Stimulated activated CD4-positive, alpha-beta T cell treated with anti-CD3 and anti-CD28 coated beads, Interleukin-1b, Interleukin-23, amount 100 ng/mL, for 1 hour (primary cell): ENCODE results near the gene SVBP.
"Not testable (repeated sequence)": the region's sequence is repeated elsewhere in the genome, so short reads cannot be mapped to it uniquely, and the experiment has no call there.

Source experiments
- DNase-seq, 2 donors: peaks; one replicate each; pipeline ENCODE4 v3.0.0-alpha.2; 2020; ENCODE audit warnings: low read depth in 2 of 2

SVBP gene, protein sequence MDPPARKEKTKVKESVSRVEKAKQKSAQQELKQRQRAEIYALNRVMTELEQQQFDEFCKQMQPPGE

DNA sequence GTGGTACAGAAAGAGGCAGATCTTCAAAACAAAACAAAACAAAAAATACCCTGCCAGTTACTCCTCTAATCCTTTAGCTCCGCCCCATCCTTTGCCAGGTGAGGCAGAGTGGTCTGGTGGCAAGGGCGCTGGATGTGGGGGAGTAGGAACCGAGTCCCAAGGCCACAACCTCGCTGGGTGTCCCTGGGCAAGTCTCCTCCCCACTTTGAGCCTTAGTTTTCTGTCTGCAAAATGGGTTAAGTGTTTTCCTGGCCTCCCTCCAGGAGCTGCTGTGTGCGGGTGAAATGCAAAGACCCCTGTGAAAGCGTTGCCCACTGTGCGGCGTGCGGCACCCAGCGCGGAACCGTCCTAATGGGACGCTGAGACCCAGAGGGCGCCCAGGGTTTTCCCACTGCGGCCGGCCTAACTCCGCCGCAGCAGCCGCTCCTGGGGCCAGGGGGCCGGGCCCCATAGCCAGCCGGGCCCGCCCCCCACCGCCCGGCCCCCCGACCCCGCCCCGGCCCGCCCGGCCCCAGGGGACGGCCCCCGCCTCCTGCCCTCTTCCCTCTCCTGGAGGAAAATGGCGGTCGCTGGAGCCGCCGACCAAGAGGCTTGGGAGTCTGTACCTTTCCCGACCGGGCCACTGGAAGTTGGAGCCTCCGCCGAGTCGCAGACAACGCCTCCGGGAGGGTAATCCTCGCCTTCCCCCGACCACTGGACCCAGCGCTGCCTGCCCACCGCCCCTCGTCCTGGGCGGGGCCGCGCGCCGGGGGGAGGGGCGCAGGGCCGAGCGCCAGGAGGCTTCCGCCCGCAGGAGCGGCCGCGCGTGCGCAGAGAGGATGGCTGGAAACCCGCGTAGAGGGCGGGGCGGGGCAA, at the start of gene SVBP, which contains the start of gene ERMAP:
TSS of gene SVBP (minus strand) at position 813 of the 855 bp plus-strand sequence. CDS start 853 bp downstream, outside the sequence.
TSS of gene ERMAP (plus strand) at position 538 of the 855 bp plus-strand sequence. CDS start 13,327 bp downstream, outside the sequence.
- DNase-seq: peak; percentile 93

DNA sequence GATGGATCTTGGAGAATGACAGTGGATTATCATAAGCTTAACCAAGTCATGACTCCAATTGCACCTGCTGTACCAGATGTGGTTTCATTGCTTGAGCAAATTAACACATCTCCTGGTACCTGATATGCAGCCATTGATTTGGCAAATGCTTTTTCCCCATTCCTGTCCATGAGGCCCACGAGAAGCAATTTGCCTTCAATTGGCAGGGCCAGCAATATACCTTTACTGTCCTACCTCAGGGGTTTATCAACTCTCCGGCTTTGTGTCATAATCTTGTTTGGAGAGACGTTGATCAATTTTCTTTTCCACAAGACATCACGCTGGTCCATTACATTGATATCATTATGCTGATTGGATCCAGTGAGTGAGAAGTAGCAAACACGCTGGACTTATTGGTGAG, 49.4 kb upstream of the SVBP start:
- DNase-seq: no peak

DNA sequence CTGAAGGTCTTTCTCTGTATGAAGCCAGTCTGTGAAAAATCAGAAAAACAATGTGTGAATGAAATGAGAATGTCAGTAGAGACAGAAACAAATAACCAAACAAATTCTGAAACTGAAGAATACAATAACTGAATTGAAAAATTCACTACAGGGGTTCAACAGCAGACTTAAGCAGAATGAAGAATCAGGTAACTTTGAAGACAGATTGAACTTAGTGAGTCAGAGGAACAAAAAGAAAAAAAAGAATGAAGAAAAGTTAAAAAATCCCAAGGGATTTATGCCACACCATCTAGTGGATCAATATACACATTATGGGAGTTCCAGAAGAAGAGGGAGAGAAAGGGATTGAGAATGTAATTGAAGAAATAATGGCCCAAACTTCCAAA, 43.8 kb upstream of the SVBP start:
- DNase-seq: no peak

DNA sequence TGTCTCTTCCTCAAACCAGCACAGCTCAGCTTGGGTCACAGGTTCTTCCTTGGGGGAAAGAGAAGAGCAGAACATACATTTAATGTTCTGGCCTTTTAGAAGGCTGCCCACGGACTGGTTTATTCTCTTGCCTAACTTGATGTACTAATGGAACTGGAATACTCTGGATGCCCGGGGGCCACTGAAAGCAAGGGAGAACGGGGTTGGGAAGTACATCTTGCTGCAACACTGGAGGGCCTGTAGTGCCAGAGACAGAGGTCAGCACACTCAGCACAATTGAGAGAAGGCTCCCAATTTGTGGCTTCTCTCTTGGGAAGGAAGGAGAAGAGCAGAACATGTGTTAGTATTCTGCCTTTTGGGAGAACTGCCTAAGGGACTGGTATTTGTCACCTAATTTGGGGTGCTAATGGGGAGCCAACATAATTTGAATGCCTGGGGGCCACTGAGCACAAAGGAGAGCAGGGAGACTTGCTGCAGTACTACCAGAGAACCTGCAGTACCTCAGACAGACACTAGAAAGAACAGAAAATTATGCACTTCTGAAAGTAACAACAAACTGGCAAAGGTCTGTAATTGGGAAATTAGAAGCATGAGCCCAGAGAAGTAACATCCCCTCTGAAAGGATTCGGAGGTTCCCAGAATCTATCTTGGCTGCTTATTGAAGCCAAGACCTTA, 43.3 kb upstream of the SVBP start:
- no peak for DNase-seq

DNA sequence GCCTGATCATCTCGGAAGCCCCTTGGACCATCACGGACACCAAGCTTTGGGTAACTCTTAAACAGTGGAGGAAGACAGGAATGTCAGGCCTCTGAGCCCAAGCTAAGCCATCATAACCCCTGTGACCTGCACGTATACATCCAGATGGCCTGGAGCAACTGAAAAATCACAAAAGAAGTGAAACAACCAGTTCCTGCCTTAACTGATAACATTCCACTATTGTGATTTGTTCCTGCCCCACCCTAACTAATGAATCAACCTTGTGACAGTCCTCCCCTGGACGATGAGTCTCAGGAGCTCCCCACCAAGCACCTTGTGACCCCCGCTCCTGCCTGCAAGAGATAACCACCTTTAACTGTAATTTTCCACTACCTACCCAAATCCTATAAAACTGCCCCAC, 42.2 kb upstream of the SVBP start:
- not testable (repeated sequence) for DNase-seq

DNA sequence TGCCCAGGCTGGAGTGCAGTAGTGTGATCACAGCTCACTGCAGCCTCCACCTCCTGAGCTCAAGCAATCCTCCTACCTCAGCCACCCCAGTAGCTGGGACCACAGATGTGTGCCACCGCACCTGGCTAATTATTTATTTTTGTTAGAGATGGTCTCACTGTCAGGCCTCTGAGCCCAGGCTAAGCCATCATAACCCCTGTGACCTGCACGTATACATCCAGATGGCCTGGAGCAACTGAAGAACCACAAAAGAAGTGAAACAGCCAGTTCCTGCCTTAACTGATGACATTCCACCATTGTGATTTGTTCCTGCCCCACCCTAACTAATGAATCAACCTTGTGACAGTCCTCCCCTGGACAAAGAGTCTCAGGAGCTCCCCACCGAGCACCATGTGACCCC, 39.4 kb upstream of the SVBP start:
- not testable (repeated sequence) for DNase-seq

DNA sequence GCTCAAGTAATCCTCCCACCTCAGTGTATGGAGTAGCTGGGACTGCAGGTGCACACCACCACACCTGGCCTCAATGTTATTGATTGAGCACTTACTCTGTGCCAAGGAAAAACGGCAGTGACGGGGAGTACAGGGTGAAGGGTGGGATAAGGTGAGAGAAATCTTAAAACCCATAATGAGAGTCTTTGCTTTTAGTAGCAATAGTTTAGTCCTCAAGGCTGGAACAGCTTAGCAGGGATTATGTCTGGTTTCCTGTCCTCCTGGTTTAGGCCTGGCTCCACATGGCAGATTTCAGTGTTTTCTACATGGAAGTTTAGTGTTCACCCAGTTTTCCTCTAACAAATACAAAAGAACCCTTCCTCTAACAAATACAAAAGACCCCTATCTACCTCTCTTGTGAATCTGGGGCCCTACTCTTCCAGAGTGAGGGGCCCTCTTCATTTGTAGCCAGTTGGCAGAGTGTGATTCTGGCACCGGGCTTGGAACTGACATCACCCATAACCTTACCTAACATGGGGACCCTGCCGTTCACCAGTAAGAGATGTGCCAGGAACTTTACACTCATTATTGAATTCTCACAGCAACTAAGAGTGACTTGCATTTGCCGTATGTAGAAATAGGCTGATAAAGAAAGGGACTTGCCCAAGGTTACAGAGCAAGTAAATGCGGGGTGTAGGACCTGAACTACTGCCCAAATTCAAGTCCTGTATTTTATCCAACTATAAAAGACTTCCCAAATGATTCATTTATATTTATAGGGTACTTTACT, 36.1 kb upstream of the SVBP start:
- no peak for DNase-seq

DNA sequence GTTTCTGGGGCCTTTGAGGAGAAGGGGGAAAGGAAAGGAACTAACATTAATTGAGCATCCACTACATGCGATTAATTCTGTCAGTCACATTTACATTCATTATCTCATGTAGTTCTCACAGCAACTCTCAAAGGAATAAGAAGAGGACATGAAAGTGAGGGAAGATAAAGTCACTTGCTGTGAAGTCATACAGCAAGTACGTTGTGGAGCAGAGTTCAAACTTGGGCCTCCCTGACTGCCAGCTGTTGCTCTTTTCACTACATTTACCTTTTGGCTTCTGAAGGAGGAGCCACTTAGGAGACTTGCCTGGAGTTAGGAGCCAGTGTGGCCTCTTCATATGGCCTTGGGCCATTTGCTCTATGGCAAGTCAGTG, 35.4 kb upstream of the SVBP start:
- DNase-seq: no peak

DNA sequence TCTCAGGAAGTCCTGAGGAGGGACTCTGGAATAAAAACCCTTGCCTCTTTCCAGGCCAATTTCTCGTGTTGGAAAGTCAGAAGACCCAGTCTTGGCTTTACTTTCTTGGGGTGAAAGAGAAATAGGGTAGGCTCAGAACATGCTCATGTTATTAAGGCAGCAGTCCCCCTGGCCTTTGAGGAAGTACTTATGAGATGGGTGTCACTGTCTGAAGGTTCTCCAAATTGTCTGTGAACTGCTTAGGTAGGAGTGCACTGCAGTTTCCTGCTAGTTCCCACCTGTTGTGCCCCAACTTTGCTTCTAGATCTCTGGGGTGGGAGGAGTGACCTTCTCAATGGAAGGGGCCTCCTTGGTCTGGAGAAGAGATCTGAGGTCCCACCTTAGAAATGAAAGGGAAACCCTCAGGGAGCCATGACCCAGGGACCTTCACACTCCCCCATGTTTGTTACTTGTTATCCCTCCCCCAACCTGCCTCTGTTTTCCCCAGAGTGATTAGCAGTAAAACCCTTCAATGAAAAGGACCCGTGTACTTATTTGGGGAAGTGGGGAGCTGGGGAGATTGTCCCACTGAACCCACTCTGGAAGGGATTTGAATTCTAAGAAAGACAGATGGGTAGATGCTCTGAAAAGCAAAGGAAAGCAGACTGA, 34.9 kb upstream of the SVBP start:
- no peak for DNase-seq

DNA sequence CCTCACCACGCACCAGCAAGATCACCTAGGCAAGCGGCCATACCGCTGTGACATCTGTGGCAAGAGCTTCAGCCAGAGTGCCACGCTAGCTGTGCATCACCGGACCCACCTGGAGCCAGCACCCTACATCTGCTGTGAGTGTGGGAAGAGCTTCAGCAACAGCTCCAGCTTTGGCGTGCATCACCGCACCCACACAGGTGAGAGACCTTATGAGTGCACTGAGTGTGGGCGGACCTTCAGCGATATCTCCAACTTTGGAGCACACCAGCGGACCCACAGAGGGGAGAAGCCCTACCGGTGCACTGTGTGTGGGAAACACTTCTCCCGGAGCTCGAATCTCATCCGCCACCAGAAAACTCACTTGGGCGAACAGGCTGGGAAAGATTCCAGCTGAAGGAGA, 34.2 kb upstream of the SVBP start:
- DNase-seq: no peak

DNA sequence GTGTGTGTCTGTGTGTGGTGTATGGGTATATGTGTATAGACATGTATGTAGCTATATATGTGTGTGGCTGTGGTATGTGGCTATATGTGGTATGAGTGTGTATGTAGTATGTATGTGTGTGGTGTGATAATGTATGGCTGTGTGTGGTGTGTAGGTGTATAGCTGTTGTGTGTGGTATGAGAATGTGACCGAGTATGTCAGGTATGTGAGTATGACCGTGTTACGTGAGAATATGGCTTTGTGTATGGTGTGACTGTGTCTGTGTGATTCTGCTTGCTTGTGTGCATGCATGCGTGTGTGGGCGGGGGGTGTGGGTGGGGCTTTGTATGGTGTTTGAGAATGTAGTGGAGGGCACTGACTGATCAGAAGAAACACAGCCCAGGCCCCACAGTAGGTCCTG, 32.7 kb upstream of the SVBP start:
- DNase-seq: no peak

DNA sequence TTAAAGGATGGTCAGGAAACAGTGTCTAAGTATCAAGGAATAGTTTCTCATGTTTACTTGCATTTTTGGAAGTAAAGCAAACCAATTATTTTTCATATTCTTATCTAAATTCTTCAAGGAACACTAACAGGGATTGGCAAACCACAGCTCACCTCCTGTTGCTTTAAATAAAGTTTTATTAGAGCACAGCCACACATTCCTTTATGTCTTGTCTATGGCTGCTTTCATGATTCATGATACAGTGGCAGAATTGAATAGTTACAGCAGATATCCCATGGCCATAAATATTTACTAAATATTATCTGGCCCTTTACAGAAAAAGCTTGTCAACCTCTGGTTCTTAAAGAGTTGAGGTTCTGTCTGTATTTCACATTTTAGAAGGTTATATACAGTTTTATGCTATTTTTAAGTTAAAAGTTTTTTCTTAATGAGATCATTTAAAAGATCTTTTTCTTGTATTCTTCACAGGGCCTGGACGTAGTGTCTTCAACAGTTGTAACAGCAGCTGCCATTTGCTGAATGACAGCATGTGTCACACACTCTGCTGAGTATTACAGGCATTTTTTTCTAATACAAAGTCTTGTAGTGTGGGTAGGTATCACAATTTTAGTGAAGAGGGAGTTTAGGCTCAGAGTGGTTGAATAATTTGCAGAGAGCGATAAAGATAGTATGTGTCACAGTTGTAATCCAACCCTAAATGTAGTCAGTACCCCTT, 31.8 kb upstream of the SVBP start:
- no peak for DNase-seq

DNA sequence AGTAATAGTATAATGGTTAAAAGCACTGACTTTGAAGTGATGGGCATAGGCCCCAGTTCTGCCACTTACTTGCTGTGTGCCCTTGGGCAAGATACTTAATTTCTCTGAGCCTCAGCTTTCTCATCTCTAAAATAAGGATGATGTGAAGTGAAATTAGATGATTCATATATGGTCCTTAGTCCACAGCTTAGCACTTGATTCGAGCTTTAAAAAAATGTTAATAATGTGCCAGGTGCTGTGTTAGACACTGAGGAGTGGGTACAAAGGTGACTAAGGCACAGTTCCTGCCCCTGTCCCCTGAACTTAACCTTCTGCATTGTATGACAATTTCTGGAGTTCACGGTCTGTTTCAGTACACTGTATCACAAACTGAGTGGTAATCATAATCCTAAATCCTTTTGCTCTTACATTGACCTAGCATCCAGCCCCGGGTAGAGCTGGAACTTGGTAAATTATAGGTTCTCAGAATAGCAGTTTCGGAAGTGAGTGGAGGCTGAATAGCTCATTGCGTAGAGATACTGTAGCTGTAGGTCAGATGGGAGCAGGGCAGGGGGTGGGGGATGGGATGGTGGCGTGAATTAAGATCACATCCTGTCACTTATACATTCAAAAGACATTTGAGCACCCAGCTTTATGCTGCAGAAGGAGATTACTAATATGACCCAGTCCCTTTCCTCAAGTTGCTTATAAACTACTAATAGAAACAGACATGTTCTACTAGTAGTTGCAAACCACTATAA, 30.7 kb upstream of the SVBP start:
- no peak for DNase-seq

DNA sequence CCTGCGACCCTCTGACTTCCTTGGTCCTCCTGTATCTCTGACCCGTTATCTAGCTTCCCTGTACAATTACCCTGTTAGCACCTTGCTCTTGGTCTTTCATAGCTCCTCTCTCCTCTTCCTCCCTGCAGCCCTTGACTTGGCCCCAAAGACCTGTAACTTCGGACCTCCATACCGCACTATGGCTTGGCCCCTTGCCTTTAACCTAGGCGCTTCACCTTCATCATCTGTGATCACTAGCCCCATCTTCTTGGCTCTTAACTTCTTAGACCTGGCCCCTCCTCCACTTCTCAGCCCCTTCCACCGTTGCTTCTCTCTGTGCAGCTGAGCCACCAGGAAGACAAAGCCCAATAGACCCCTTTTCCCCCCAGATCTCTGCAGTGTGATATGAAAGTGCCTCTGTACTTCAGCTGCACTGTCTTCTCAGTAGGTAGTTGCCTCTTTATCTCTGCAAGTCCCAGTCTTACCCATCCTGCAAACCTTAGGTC, 30.0 kb upstream of the SVBP start:
- DNase-seq: no peak

DNA sequence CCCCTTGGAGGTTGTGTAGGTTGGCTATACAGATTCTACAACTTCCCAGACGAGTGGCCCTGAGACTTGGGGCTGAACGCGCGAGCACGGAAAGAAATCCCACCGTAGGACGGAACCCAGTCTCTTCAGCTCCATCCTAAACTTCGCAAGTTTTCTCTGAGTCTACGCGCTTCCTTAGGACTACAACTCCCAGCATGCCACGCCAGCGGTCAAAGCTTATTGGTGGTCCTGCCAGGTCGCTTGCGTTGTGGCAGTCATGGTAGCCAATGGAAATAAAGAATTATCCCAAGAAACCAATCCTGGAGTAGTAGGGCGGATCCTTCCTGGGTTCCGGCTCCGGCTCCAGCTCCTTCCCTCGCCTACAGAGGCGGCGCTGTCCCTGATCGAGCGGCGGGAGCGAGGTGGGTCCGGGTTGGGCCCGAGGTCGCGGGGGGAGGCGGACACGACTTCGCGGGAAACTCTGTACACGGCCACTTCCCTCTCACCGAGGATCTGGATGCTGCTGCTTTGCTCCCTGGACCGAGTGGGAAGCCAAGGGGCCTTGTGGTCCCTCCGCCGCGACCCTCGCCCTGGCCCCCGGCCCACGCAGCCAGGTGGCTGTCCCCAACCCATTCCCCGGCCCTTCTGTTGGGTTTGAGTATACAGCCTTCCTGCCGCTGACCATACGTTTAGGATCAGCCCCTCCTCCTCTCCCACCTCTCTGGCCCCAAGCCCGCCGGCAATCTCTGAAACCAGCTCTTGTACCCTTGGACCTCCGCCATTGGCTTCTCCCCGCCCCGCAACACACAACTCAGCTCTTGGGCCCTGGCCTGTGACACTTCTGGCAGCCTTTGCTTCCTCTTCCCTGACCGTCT, 29.3 kb upstream of the SVBP start, which contains the start of gene ZNF691:
TSS of gene ZNF691 (plus strand) at position 357 of the 854 bp plus-strand sequence. CDS start 3,046 bp downstream, outside the sequence.
- peak; percentile 67 to 70 for DNase-seq

DNA sequence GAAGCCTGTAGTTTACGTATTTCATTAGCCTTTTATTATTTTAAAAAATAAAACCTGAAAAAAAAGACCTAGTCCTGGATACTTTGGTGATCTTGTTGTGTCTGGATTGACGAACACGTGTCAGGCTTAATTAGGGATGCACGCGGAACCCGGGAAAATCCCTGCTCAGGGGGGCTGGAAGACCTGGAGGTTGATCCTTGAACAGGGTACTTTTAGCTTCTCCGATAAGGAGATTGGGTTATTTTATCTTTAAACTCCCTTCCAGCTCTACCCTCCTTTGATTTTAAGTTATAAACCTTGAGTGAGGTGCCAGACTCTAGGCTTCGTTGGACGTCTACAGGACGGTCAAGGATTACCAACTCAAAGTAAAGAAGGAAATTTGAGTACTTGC, 28.7 kb upstream of the SVBP start:
- no peak for DNase-seq

DNA sequence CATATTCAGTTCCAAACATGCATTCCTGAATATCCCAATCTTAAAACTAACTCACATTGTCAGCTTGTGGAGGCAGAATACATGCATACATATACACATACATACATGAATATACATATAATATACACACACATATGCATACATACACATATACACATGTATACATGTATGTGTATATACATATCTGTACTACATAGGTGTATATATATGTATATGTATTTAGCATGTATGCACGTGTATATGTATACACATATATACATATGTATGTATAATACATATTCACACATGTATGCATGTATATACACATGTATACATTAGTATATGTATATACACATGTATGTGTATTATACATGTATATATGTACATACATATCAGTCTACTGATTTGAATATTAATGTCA, 28.0 kb upstream of the SVBP start:
- no peak for DNase-seq

DNA sequence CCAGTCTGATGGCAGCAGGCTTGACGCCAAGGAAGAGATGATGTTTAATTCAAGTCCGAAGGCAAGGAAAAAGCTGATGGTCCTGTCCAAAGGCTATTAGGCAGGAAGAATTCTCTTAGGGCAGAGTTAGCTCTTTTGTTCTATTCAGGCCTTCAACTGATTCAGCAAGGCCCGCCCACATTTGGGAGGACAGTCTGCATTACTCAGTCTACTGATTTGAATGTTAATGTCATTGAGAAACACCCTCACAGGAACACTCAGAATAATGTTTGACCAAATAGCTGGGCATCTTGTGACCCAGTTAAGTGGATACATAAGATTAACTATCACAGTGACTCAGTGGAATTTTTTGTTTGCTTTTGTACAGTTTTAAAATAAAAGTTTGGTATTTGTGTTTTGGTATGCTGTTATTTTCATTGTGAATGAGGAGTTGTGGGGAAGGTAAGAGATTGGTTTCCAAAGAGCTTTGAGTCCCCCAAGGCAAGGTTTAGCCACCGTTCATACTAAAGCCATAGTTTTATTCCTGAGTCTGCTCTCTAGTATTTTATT, 27.5 kb upstream of the SVBP start:
- no peak for DNase-seq
